Hepatocyte (in vitro differentiated cells): ENCODE measurements around the gene RBM27. TPM values are rescaled to one million over a fixed set of nuclear protein-coding genes. Genes with fewer than 3 reads are reported as not detected.
A peak's percentile ranks its signal among the peaks of the same experiment; 100 is the strongest.
"Not testable (repeated sequence)": the region's sequence is repeated elsewhere in the genome, so short reads cannot be mapped to it uniquely, and the experiment has no call there.

Experiments used
- DNase-seq: peaks from one replicate; pipeline ENCODE4 v3.0.0-alpha.2; 2016; ENCODE audit warnings: low spot score
- H2AFZ ChIP-seq: fragments of 200-600 bp; sonication (generic); 2 replicates; pipeline ENCODE4 v1.6.0; 2016; ENCODE audit warnings: antibody characterized with exemption, mild to moderate bottlenecking
- H3K27ac ChIP-seq: fragments of 200-600 bp; sonication (generic); 2 replicates; pipeline ENCODE4 v1.5.1; 2016; ENCODE audit warnings: mild to moderate bottlenecking
- H3K27me3 ChIP-seq: fragments of 200-600 bp; sonication (generic); 2 replicates; pipeline ENCODE4 v1.6.1; 2016
- H3K36me3 ChIP-seq: fragments of 200-600 bp; sonication (generic); replicated peaks from 2 replicates; pipeline ENCODE4 v1.5.1; 2016; ENCODE audit warnings: low read depth; ENCODE audit not compliant: insufficient read depth
- H3K4me1 ChIP-seq: fragments of 200-600 bp; sonication (generic); 2 replicates; pipeline ENCODE4 v1.5.1; 2016; ENCODE audit warnings: mild to moderate bottlenecking, moderate library complexity; ENCODE audit not compliant: insufficient read depth
- H3K4me2 ChIP-seq: fragments of 200-600 bp; sonication (generic); 2 replicates; pipeline ENCODE4 v1.6.0; 2016
- H3K4me3 ChIP-seq: fragments of 200-600 bp; sonication (generic); 2 replicates; pipeline ENCODE4 v1.5.1; 2016; ENCODE audit warnings: mild to moderate bottlenecking
- H3K79me2 ChIP-seq: fragments of 200-600 bp; sonication (generic); 2 replicates; pipeline ENCODE4 v1.6.0; 2017; ENCODE audit warnings: mild to moderate bottlenecking
- H3K9me2 ChIP-seq: fragments of 200-600 bp; sonication (generic); replicated peaks from 2 replicates; pipeline ENCODE4 v1.6.0; 2017; ENCODE audit warnings: mild to moderate bottlenecking; ENCODE audit not compliant: insufficient read depth
- H3K9me3 ChIP-seq: fragments of 200-600 bp; sonication (generic); 2 replicates; pipeline ENCODE4 v1.5.1; 2016; ENCODE audit warnings: low read depth, mild to moderate bottlenecking
- H4K20me1 ChIP-seq: fragments of 200-600 bp; sonication (generic); 2 replicates; pipeline ENCODE4 v1.6.0; 2016; ENCODE audit warnings: mild to moderate bottlenecking; ENCODE audit not compliant: insufficient read depth, poor library complexity, severe bottlenecking
- CTCF ChIP-seq: fragments of 200-600 bp; sonication (generic); IDR thresholded peaks from 2 replicates; pipeline ENCODE4 v1.5.1; 2016; ENCODE audit warnings: antibody characterized with exemption, mild to moderate bottlenecking; ENCODE audit not compliant: poor library complexity
- EZH2 ChIP-seq: fragments of 200-600 bp; sonication (generic); IDR thresholded peaks from 2 replicates; pipeline ENCODE4 v1.6.1; 2016; ENCODE audit warnings: antibody characterized with exemption, mild to moderate bottlenecking, borderline replicate concordance
- EZH2phosphoT487 ChIP-seq: fragments of 200-600 bp; sonication (generic); IDR thresholded peaks from one replicate; pipeline ENCODE4 v1.6.1; 2018; ENCODE audit warnings: antibody characterized with exemption, mild to moderate bottlenecking, low read depth, moderate library complexity; ENCODE audit not compliant: unreplicated experiment, severe bottlenecking
- WGBS: methylation state at CpG from one replicate; pipeline ENCODE4 v1.1.6; 2016; ENCODE audit warnings: low lambda C conversion rate; ENCODE audit errors: missing lambda C conversion rate; 5-methylcytosine and 5-hydroxymethylcytosine counted together
- polyA plus RNA-seq: library from polyadenylated mRNA; unstranded; fragments of >200 nt; fragmentation: Nextera tagmentation; extraction: Ambion mirVana; gene quantifications from 2 replicates; pipeline ENCODE4 v1.2.1, GENCODE V29; 2016
- total RNA-seq: library from RNA; depleted of rRNA; stranded (reverse); fragments of >200 nt; gene quantifications from 2 replicates; pipeline ENCODE4 v1.2.3, GENCODE V29; 2014

RBM27 gene
- total and polyA plus RNA-seq, 2 experiments from 2014 or later = 3.0 to 28.8 TPM

DNA sequence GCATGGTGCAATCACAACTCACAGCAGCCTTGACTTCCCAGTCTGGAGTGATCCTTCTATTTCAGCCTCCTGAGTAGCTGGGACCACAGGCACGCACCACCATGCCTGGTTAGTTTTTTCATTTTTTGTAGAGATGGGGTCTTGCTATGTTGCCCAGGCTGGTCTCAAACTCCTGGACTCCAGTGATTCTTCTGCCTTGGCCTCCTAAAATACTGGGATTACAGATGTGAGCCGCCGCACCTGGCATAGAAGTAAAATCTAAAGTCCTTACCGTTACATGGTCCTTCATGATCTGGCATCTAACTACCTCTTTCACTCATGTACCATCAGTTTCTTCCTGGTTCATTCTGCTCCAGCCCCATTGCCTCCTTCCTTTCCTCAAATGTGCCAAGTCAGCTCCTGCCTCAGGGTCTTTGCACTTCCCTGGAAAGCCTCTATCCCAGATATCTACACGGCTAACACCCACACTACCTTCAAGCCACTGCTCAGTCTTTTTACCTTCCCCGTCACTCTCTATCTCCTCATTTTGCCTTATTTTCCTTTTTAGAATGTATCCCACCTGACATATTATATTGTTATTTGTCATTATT, 6.9 kb upstream of the RBM27 start:
- no peaks in the 10 kb centered on the region for H3K4me1 ChIP-seq
- no peaks in the 10 kb centered on the region for H3K9me3 ChIP-seq
- no peaks in the 10 kb centered on the region for H3K36me3 ChIP-seq
- H3K4me2 ChIP-seq = no peak overlapping the region
- no peak overlapping the region for H2AFZ ChIP-seq
- no peaks in the 10 kb centered on the region for H3K9me2 ChIP-seq
- no peaks in the 10 kb centered on the region for H3K27me3 ChIP-seq
- no peak overlapping the region for H3K27ac ChIP-seq
- H3K79me2 ChIP-seq = no peaks in the 10 kb centered on the region
- H4K20me1 ChIP-seq = no peaks in the 10 kb centered on the region
- TF ChIP-seq EZH2 (no peak), CTCF (no peak), EZH2phosphoT487 (no peak)
- no peak overlapping the region for H3K4me3 ChIP-seq
- DNase-seq = no peak
- 92% methylated on average over 6 of the region's 6 CpGs for WGBS

DNA sequence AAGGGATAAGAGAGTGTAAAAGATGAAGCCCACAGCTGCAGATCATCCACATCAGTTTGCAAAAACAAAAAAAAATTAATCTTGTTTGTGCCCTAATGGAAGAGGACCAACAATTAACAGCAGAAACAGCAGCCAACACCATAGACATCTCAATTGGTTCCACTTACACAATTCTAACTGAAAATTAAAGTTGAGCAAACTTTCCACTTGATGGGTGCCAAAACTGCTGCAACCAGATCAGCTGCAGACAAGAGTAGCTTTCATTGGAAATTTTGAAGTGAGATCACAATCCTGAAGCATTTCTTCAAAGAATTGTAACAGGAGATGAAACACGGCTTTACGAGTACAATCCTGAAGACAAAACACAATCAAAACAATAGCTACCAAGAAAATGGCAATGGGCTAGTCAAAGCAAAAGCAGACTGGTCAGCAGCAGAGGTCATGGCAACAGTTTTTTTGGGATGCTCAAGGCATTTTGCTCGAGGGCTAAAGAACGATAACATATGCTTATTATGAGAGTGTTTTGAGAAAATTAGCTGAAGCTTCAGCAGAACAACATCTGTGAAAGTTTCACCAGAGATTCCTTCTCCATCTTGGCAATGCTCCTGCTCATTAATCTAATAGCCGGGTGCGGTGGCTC, 4.1 kb upstream of the RBM27 start:
- no peak overlapping the region for H3K27ac ChIP-seq
- peaks cover 6% of the 10 kb centered on the region for H3K79me2 ChIP-seq
- TF ChIP-seq CTCF (no peak), EZH2phosphoT487 (no peak), EZH2 (no peak)
- H3K36me3 ChIP-seq = no peaks in the 10 kb centered on the region
- no peaks in the 10 kb centered on the region for H3K9me3 ChIP-seq
- H2AFZ ChIP-seq = no peak overlapping the region
- no peaks in the 10 kb centered on the region for H3K9me2 ChIP-seq
- no peak overlapping the region for H3K4me3 ChIP-seq
- peaks cover 6% of the 10 kb centered on the region for H3K4me1 ChIP-seq
- DNase-seq = no peak
- WGBS = 85% methylated on average over 6 of the region's 6 CpGs
- H3K27me3 ChIP-seq = no peaks in the 10 kb centered on the region
- H3K4me2 ChIP-seq = no peak overlapping the region
- no peaks in the 10 kb centered on the region for H4K20me1 ChIP-seq

DNA sequence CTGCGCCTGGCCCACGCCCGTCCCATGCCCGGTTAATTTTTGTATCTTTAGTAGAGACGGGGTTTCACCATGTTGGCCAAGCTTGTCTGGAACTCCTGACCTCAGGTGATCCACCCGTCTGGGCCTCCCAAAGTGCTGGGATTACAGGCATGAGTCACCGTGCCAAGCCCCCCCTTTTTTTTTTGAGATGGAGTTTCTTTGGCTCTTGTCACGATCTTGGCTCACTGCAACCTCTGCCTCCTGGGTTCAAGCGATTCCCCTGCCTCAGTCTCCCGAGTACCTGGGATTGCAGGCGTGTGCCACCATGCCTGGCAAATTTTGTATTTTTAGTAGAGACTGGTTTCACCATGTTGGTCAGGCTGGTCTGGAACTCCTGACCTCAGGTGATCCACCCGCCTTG, 1.6 kb upstream of the RBM27 start:
- not testable (repeated sequence) for DNase-seq, H3K36me3 ChIP-seq, H3K4me2 ChIP-seq, H3K9me2 ChIP-seq, H3K4me3 ChIP-seq, H3K9me3 ChIP-seq, H3K27me3 ChIP-seq, H2AFZ ChIP-seq, H4K20me1 ChIP-seq
- peak overlapping the region; percentile 67 for H3K27ac ChIP-seq
- 89% methylated on average over 12 of the region's 12 CpGs for WGBS
- H3K79me2 ChIP-seq = peaks cover 31% of the 10 kb centered on the region
- H3K4me1 ChIP-seq = peaks cover 15% of the 10 kb centered on the region

- H2AFZ ChIP-seq = peak overlapping the region; percentile 57
- H3K27ac ChIP-seq = peak overlapping the region; percentile 95
- peaks cover 52% of the 10 kb centered on the region for H3K79me2 ChIP-seq
- H4K20me1 ChIP-seq = peaks cover 24% of the 10 kb centered on the region
- no peaks in the 10 kb centered on the region for H3K27me3 ChIP-seq
- H3K4me2 ChIP-seq = peak overlapping the region; percentile 72
- H3K4me3 ChIP-seq = peak overlapping the region; percentile 63
- TF ChIP-seq CTCF (no peak), EZH2 (no peak), EZH2phosphoT487 (no peak)
- H3K9me2 ChIP-seq = no peaks in the 10 kb centered on the region
- H3K36me3 ChIP-seq = no peaks in the 10 kb centered on the region
- WGBS = 0% methylated on average over 11 of the region's 21 CpGs
- H3K9me3 ChIP-seq = no peaks in the 10 kb centered on the region
- no peak for DNase-seq
- peaks cover 15% of the 10 kb centered on the region for H3K4me1 ChIP-seq
Measured at GRCh38 chr5:146203872-146204192, 427 bp downstream of the RBM27 start.
